Activated CD4-positive, alpha-beta T cell treated with anti-CD3 and anti-CD28 coated beads for 48 hours (primary cell): ENCODE measurements around the gene APOBEC3A.
"Not testable (repeated sequence)": the region's sequence is repeated elsewhere in the genome, so short reads cannot be mapped to it uniquely, and the experiment has no call there.

Experiments used
- DNase-seq: peaks from one replicate; pipeline ENCODE4 v3.0.0-alpha.2; 2020

The APOBEC3A gene

DNA sequence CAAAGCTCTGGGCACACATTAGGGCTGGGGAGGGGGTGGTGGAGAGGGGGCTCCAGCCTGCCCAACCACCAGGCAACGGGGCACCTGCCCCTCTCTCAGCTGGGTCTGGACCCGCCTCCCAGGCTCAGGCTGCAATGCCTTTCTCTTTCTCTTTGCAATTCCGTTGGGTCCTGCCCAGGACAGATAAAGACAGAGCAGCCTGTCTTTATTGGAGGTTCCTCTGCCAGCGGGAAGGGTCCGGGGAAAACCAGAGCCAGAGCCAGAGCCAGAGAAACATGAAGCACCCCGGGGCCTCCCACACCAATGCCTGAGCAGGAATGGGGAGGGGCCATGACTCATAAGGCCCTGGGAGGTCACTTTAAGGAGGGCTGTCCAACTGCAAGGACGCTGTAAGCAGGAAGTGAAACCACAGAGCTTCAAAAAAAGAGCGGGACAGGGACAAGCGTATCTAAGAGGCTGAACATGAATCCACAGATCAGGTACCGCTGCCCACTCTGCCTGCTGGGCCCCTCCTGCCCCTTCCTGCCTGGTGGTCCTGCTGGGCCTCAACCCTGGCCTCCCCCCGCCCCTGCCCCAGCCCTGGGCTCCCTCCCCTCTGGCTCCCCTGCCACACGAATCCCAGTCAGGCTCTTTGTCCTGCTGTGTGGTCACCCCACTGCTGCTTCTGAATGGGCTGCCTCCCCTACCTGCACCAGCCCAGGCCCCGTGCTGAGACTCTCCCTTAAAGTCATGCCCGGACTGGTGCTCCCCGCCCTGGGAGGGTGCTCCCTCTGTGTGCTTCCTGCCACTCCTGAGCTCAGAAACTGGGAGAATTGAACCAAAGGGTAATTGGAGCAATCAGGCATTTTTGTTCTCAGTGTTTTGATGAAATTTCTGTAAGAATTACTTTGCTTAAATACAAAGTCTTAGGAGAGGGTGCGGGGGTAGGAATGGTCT, 24.9 kb downstream of the APOBEC3A start, which contains the start of gene APOBEC3B:
TSS of gene APOBEC3B (plus strand) at position 356 of the 936 bp plus-strand sequence. CDS start at position 463, 107 bp downstream.
- peak; percentile 74 for DNase-seq

GRCh38 chr22:38984224-38984623, 26.8 kb downstream of the APOBEC3A start:
- DNase-seq = no peak

DNA sequence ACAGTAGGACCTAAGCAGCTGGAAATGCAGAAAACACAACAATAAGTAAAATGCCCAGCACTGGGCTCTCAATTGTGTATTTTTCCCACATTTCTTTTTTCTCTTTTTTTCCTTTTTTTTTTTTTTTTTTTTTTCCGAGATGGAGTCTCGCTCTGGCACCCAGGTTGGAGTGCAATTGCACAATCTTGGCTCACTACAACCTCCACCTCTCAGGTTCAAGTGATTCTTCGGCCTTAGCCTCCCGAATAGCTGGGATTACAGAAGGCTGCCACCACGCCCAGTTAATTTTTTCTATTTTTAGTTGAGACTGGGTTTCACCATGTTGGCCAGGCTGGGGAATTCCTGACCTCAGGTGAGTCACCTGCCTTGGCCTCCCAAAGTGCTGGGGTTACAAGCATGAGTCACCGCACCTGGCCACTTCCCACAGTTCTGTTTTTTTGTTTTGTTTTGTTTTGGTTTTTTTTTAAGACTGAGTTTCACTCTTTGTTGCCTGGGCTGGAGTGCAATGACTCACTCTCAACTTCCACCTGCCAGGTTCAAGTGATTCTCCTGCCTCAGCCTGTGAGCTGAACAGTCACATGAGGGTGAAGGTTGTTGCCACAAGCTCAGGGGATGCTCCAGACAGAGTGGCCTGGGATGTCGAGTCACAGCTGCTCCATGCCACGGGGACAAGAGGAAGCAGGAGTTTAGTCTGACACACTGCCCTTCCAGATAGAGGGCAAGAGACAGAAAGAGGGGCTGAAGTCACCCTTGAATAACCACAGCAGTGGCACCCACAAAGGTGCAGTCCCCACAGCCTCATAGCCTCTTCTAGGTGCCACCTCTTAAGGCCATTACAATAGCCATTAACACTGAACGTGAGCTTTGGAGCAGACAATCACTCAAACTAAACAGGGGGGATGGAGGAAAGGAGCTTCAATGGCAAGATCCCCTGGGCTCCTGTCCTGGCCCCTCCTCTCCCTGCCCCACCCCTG, 27.7 kb downstream of the APOBEC3A start:
- DNase-seq = peak; percentile 89

- DNase-seq = no peak
Measured at GRCh38 chr22:38986629-38987028, 29.2 kb downstream of the APOBEC3A start.

- DNase-seq = peak; percentile 57
Measured at GRCh38 chr22:38987171-38987895, 29.9 kb downstream of the APOBEC3A start.

- peak; percentile 18 for DNase-seq
Measured at GRCh38 chr22:38989466-38989865, 32.1 kb downstream of the APOBEC3A start.

- peak; percentile 44 for DNase-seq
Measured at GRCh38 chr22:38992871-38993371, 35.5 kb downstream of the APOBEC3A start.

GRCh38 chr22:38996105-38996504, 38.7 kb downstream of the APOBEC3A start:
- no peak for DNase-seq

DNA sequence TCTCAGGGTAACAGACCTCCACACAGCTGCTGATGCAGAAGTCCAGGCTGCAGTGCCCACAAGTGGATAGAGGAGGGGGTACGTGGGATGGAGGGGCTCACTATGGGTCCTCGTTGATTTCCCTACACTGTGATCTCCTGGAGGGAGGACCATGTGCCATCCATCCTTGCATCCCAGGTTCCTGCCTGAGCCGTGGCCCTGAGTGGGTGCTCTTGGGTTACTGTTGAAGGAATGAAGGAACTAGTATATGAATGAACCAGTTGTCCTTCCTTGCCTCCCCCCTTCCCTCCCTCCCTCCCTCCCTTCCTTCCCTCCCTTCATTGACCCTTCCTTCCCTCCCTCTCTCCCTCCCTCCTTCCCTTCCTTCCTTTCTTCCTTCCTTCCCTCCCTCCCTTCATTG, 40.1 kb downstream of the APOBEC3A start:
- DNase-seq = no peak

DNA sequence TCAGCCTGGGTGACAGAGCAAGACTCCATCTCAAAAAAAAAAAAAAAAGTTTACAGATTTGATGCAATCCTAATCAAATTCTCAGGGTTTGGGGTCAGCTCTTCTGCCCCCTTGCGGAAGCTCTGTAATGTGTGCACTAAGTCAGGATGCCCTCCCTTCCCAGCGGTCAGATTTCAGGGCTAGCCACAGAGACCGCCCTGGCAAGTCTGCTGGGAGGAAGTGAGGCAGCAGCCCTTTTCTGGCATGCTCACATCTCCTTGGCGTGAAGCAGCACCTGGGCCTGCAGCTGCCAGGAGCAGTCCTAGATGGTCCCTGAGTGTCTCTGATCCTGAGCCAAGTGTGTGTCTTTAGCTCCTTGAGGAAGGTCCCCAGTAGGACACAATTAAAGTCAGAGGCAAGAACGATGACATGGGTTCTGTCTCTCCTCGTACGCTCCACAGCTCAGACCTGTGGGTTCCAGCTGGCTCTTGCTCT, 45.8 kb downstream of the APOBEC3A start:
- DNase-seq = peak; percentile 81

DNA sequence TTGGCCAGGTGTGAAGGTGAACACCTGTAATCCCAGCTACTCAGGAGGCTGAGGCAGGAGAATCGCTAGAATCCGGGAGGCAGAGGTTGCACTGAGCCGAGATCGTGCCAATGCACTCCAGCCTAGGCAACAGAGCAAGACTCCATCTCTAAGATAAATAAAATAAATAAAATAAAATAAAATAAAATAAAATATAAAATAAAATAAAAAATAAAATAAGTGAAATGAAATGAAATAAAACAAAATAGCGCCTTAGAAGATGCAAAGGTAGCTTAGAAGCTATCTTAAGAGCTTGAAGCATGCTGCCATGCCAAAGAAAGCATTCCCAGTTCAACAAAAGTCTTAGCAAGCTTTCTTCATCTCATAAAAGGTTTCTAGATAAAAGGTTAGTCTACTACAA, 49.8 kb downstream of the APOBEC3A start:
- no peak for DNase-seq

DNA sequence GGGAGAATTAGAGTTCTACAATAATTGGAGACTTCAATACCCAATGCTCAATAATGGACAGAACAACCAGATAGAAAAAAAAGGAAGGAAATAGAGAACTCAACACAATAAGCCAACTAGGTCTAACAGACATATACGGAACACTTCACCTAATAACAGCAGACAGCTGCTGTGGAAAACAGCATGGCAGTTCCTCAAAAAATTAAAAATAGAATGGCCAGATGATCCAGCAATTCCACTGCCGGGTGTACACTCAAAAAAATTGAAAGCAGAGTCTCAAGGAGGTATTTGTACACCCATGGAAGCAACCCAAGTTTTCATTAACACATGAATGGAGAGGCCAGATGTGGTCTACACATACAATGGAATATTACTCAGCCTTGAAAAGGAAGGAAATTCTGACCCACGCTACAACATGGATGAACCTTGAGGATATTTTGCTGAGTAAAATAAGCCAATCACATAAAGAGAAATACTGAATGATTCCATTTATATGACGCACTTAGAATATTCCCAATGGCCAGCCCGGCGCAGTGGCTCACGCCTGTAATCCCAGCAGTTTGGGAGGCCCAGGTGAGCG, 51.0 kb downstream of the APOBEC3A start:
- DNase-seq = not testable (repeated sequence)

DNA sequence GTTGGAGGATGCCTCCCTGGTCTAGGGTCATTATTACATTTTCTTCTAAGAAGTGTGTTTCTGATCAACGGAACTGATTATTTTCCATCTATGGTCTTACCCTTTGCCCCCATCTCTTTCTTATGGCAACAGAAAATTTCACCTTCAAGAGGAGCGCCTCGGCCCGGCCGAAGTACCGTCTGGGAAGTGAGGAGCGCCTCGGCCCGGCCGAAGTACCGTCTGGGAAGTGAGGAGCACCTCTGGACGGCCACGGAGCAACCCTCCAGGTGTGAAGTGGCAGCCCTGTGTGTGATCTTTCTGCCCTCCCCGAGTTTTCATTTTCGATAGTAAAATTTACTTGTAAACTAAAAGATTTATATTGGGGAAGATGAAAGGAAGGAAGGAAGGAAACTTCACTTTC, 53.5 kb downstream of the APOBEC3A start:
- DNase-seq = no peak
